WTC11 (cell line): ENCODE results near the gene NTF3. TPM values are rescaled to one million over a fixed set of nuclear protein-coding genes. Genes with fewer than 3 reads are reported as not detected.

ENCODE experiments used
- ATAC-seq: fragments of 200-7000 bp; cut with Tn5 transposase; 2 replicates; pipeline ENCODE4 v1.10.0; 2021; ENCODE audit warnings: mild to moderate bottlenecking, moderate library complexity
- CTCF ChIA-PET: fragments of 300-600 bp; sonication (Branson Sonifier 250); formaldehyde crosslinking; loops from one replicate; lab custom pipeline; 2021; ENCODE audit warnings: antibody characterized with exemption; lab: Charles Lee
- POLR2A ChIA-PET: fragments of 350-600 bp; sonication (Branson Sonifier 250); formaldehyde crosslinking; loops from one replicate; lab custom pipeline; 2021; ENCODE audit warnings: antibody characterized with exemption; lab: Charles Lee
- DNase-seq: peaks from one replicate; pipeline ENCODE4 v3.0.0; 2021; ENCODE audit warnings: low spot score
- H3K27ac Mint-ChIP-seq: 2 replicates; pipeline ENCODE4 v1.8.0; 2021; ENCODE audit warnings: mixed read lengths
- H3K27me3 Mint-ChIP-seq: 2 replicates; pipeline ENCODE4 v1.8.0; 2021; ENCODE audit warnings: low read depth, mild to moderate bottlenecking, moderate library complexity, mixed read lengths
- H3K36me3 Mint-ChIP-seq: 2 replicates; pipeline ENCODE4 v1.8.0; 2021; ENCODE audit warnings: mixed read lengths
- H3K4me1 Mint-ChIP-seq: 2 replicates; pipeline ENCODE4 v1.8.0; 2022; ENCODE audit warnings: mixed read lengths
- H3K4me3 Mint-ChIP-seq: 2 replicates; pipeline ENCODE4 v1.8.0; 2021; ENCODE audit warnings: mild to moderate bottlenecking, moderate library complexity, mixed read lengths
- H3K9me3 Mint-ChIP-seq: 2 replicates; pipeline ENCODE4 v1.8.0; 2021; ENCODE audit warnings: mixed read lengths
- AR ChIP-seq: fragments of 250-450 bp; sonication (Bioruptor Pico); IDR thresholded peaks from 2 replicates; pipeline ENCODE4 v1.9.0; 2021; ENCODE audit warnings: mild to moderate bottlenecking
- ARID4B ChIP-seq: sonication (generic); formaldehyde crosslinking; IDR thresholded peaks from 2 replicates; pipeline ENCODE4 v1.8.0; 2023; ENCODE audit warnings: missing genetic modification reagents, mild to moderate bottlenecking, borderline replicate concordance
- ATF1 ChIP-seq: sonication (generic); formaldehyde crosslinking; IDR thresholded peaks from 2 replicates; pipeline ENCODE4 v1.8.1; 2023; ENCODE audit warnings: mild to moderate bottlenecking, moderate library complexity, missing genetic modification reagents
- ATF3 ChIP-seq: sonication (generic); formaldehyde crosslinking; conservative IDR thresholded peaks from 2 replicates; pipeline ENCODE4 v1.8.1; 2022; ENCODE audit warnings: mild to moderate bottlenecking, missing genetic modification reagents
- ETV6 ChIP-seq: sonication (generic); formaldehyde crosslinking; IDR thresholded peaks from 2 replicates; pipeline ENCODE4 v1.8.1; 2022; ENCODE audit warnings: mild to moderate bottlenecking, missing genetic modification reagents
- FOXP1 ChIP-seq: sonication (generic); formaldehyde crosslinking; IDR thresholded peaks from 2 replicates; pipeline ENCODE4 v1.8.0; 2022; ENCODE audit warnings: missing genetic modification reagents, mild to moderate bottlenecking, moderate library complexity, borderline replicate concordance
- MYBL2 ChIP-seq: sonication (generic); formaldehyde crosslinking; IDR thresholded peaks from 2 replicates; pipeline ENCODE4 v1.8.1; 2023; ENCODE audit warnings: mild to moderate bottlenecking, moderate library complexity, missing genetic modification reagents
- NR1H2 ChIP-seq: sonication (generic); formaldehyde crosslinking; IDR thresholded peaks from 2 replicates; pipeline ENCODE4 v1.9.0; 2021; ENCODE audit warnings: mild to moderate bottlenecking, moderate library complexity, missing genetic modification reagents
- PRRX2 ChIP-seq: fragments of 250-450 bp; sonication (Bioruptor Pico); IDR thresholded peaks from 2 replicates; pipeline ENCODE4 v1.8.0; 2021; ENCODE audit warnings: mild to moderate bottlenecking
- SOX15 ChIP-seq: fragments of 250-450 bp; sonication (Bioruptor Pico); IDR thresholded peaks from 2 replicates; pipeline ENCODE4 v1.9.0; 2021; ENCODE audit warnings: mild to moderate bottlenecking
- TEAD1 ChIP-seq: sonication (generic); formaldehyde crosslinking; IDR thresholded peaks from 2 replicates; pipeline ENCODE4 v1.8.0; 2022; ENCODE audit warnings: mild to moderate bottlenecking, missing genetic modification reagents
- USF2 ChIP-seq: sonication (generic); formaldehyde crosslinking; IDR thresholded peaks from 2 replicates; pipeline ENCODE4 v1.8.1; 2023; ENCODE audit warnings: mild to moderate bottlenecking, missing genetic modification reagents, moderate library complexity
- ZNF121 ChIP-seq: sonication (generic); formaldehyde crosslinking; IDR thresholded peaks from 2 replicates; pipeline ENCODE4 v1.8.0; 2023; ENCODE audit warnings: missing genetic modification reagents
- ZNF219 ChIP-seq: sonication (generic); formaldehyde crosslinking; IDR thresholded peaks from 2 replicates; pipeline ENCODE4 v1.8.0; 2023; ENCODE audit warnings: missing genetic modification reagents, mild to moderate bottlenecking, borderline replicate concordance
- ZNF263 ChIP-seq: sonication (generic); formaldehyde crosslinking; IDR thresholded peaks from 2 replicates; pipeline ENCODE4 v1.8.1; 2022; ENCODE audit warnings: low read depth, mild to moderate bottlenecking, moderate library complexity, missing genetic modification reagents
- ZNF396 ChIP-seq: fragments of 250-450 bp; sonication (Bioruptor Pico); IDR thresholded peaks from 2 replicates; pipeline ENCODE4 v1.8.0; 2021; ENCODE audit warnings: mild to moderate bottlenecking, moderate library complexity, borderline replicate concordance
- total RNA-seq: library from RNA; stranded (reverse); gene quantifications from 3 replicates; pipeline ENCODE4 v1.2.3, GENCODE V29; 2021
- TF ChIP-seq, protein P1 (sequence below): sonication (generic); formaldehyde crosslinking; conservative IDR thresholded peaks from 2 replicates; pipeline ENCODE4 v1.8.1; 2023; ENCODE audit warnings: mild to moderate bottlenecking, low read depth, missing genetic modification reagents, moderate library complexity

Gene NTF3
- total RNA-seq, 1 experiment from 2014 or later = 1.3 TPM

DNA sequence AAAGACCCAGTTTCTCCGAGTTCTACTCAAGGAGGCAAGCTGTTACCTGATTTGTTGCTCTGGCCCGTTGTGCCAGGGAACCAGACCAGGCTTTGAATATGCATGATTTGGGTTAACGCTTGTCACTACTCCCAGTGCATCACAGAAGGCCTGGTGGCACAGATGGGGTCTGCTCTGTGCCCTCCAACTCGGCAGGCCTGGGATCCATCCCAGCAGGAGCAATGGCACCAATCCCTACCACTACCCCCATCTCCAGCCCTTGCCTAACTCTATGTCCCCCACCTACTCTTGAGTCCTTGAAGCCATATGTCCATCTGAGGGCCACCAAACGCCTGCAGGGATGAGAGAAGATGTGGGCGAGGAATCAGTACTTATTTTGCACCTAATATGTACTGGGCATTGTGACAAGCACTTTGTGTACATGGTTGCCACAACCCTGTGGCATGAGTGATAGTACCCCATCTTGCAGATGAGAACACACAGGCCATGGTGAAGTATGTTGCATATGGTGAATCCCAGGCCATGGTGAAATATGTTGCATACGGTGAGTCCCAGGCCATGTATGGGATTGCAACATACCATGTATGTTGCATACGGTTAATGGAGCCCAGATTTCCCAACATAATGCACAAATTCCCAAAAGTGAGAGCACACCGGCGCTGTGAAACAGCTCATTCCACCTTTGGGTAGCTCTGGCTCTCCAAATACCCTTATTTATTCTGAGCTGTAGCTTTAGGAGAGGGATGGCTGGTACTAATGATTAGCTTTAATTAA lies 102.7 kb downstream of the NTF3 start:
- TF ChIP-seq ARID4B (no peak), PRRX2 (CRISPR knock-in tag) (no peak), ZNF396 (CRISPR knock-in tag) (no peak), SOX15 (CRISPR knock-in tag) (no peak), ZNF263 (CRISPR knock-in tag) (no peak), AR (CRISPR knock-in tag) (no peak), ZNF219 (CRISPR knock-in tag) (no peak), ATF1 (CRISPR knock-in tag) (no peak), TEAD1 (CRISPR knock-in tag) (no peak), NR1H2 (no peak), FOXP1 (no peak), USF2 (CRISPR knock-in tag) (no peak), ZNF121 (CRISPR knock-in tag) (no peak), ATF3 (CRISPR knock-in tag) (no peak), ETV6 (CRISPR knock-in tag) (no peak), MYBL2 (CRISPR knock-in tag) (no peak)
- TF ChIP-seq, protein P1, sequence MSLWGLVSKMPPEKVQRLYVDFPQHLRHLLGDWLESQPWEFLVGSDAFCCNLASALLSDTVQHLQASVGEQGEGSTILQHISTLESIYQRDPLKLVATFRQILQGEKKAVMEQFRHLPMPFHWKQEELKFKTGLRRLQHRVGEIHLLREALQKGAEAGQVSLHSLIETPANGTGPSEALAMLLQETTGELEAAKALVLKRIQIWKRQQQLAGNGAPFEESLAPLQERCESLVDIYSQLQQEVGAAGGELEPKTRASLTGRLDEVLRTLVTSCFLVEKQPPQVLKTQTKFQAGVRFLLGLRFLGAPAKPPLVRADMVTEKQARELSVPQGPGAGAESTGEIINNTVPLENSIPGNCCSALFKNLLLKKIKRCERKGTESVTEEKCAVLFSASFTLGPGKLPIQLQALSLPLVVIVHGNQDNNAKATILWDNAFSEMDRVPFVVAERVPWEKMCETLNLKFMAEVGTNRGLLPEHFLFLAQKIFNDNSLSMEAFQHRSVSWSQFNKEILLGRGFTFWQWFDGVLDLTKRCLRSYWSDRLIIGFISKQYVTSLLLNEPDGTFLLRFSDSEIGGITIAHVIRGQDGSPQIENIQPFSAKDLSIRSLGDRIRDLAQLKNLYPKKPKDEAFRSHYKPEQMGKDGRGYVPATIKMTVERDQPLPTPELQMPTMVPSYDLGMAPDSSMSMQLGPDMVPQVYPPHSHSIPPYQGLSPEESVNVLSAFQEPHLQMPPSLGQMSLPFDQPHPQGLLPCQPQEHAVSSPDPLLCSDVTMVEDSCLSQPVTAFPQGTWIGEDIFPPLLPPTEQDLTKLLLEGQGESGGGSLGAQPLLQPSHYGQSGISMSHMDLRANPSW (CRISPR knock-in tag) = no peak
- TF ChIP-seq, all 79 proteins: peak for 0
- DNase-seq = no peak
- no peak overlapping the region for H3K27ac Mint-ChIP-seq

More for the DNA sequence above, 102.7 kb downstream of the NTF3 start:
- Mint-ChIP-seq H3K4me1 (peaks cover 20% of the 10 kb centered on the region), H3K36me3 (no peaks in the 10 kb centered on the region), H3K27me3 (peaks cover 27% of the 10 kb centered on the region), H3K9me3 (0 out of 2 replicates have a peak, but pooled peaks cover 4% of the 10 kb centered on the region), H3K4me3 (no peak overlapping the region)
- ATAC-seq = no peak
- ChIA-PET CTCF (no interaction called here), POLR2A (no interaction called here)
